Epithelial cell of esophagus (primary cell): Measurements from ENCODE around the gene KCNQ2.

Experiments
- DNase-seq: peaks from one replicate; pipeline ENCODE4 v3.0.0; 2010; ENCODE audit warnings: low read depth
- H3K4me3 ChIP-seq: 2 replicates; pipeline ENCODE4 v1.5.1; 2011; ENCODE audit warnings: mild to moderate bottlenecking, low read length, control low read depth
- CTCF ChIP-seq: IDR thresholded peaks from 2 replicates; pipeline ENCODE4 v1.5.1; 2011; ENCODE audit warnings: low read depth, mild to moderate bottlenecking, low read length, control low read depth, inconsistent platforms; ENCODE audit not compliant: insufficient read depth; ENCODE audit errors: missing control alignments

The KCNQ2 gene

GRCh38 chr20:63387917-63388316 lies 84.5 kb downstream of the KCNQ2 start:
- DNase-seq, result no peak
- no peak for TF ChIP-seq CTCF
- H3K4me3 ChIP-seq, result no peak overlapping the region

DNA sequence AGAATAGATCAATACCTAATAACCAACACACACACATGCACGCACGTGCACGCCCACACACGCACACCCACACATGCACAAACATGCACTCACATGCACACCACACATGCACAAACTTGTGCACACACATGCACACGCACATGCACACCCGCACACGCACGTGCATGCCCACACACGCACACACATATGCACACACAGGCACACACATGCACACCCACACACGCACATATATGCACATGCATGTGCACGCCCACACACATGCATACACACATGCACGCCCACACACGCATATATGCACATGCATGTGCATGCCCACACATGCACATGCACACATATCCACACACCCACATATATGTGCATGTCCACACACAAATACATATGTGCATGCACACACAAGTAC lies 85.1 kb downstream of the KCNQ2 start:
- no peak for TF ChIP-seq CTCF
- DNase-seq, result no peak
- H3K4me3 ChIP-seq, result no peak overlapping the region

- no peak for TF ChIP-seq CTCF
- H3K4me3 ChIP-seq, result no peak overlapping the region
- no peak for DNase-seq
Measured at GRCh38 chr20:63386491-63386890, 86.0 kb downstream of the KCNQ2 start.

DNA sequence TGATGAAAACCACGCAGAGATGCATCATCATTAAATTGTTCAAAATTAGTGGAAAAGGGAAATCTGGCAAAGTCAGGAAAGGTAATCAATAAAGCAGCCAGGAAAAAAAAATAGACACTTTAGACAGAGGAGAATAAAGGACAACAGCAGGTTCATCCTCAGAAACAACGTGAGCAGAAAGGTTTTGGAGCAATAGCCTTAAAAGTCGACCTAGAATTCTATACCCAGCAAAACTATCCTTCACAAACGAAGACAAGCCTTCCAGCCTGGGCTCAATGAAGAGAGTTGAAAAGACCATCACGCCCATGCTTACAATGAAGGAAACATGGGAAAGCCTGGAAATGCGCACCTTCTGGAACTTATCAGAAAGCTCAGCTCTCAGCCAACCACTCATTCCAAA lies 86.6 kb downstream of the KCNQ2 start:
- no peak overlapping the region for H3K4me3 ChIP-seq
- no peak for DNase-seq
- no peak for TF ChIP-seq CTCF

DNA sequence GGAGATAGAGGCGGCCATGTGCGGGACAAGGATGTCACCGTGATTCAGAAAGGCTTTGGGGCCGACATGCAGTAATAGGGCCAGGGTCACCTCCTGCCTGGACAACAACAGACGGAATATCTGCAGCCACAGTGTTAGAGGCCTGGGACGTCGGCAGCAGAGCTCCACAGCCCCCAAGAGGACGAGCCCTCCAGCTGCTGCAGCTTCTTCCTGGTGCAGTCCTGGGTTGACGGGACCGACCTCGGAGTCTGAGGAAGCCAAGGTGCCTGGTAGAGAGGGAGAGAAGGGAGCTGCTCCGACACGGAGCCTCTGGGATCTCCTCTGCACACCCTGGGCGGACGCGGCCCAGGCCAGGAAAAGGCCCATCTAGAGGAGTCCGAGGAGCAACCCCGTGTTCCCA lies 88.1 kb downstream of the KCNQ2 start:
- no peak overlapping the region for H3K4me3 ChIP-seq
- DNase-seq, result no peak
- no peak for TF ChIP-seq CTCF

DNA sequence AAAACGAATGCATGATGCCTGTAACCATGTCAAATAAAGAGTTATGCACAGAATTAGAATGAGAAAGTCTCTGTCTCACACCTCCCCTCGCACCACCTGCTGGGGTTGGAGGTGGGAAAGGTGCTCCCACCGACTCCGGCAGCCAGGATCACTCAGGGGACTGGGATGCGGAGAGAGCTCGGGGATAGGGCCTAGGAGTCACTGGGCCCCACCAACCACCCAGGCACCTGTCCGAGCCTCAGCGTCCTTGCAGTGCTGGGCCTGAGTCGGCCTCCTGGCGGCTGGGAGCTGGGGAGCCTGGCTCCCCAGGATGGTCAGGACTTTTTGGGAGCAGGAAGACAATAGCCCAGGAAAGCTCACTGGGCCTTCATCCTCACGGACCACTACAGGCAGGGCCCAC lies 88.9 kb downstream of the KCNQ2 start:
- H3K4me3 ChIP-seq, result no peak overlapping the region

More for the DNA sequence above, 88.9 kb downstream of the KCNQ2 start:
- no peak for DNase-seq
- TF ChIP-seq CTCF, result no peak
